Caco-2 (cell line): ENCODE data around the gene HS1BP3. TPM values are rescaled to one million over a fixed set of nuclear protein-coding genes. Genes with fewer than 3 reads are reported as not detected.
A peak's percentile ranks its signal among the peaks of the same experiment; 100 is the strongest.

Experiments used
- BruUV-seq: library from RNA; stranded (reverse); fragments of 400-500 nt; replicated peaks from 2 replicates; lab custom pipeline; 2021; lab: Mats Ljungman, UMichigan
- CTCF ChIA-PET: fragments of 300-600 bp; sonication (Branson Sonifier 250); formaldehyde crosslinking; loops from one replicate; lab custom pipeline; 2022; ENCODE audit warnings: antibody characterized with exemption; lab: Charles Lee
- POLR2A ChIA-PET: fragments of 300-600 bp; sonication (Branson Sonifier 250); formaldehyde crosslinking; loops from one replicate; lab custom pipeline; 2022; ENCODE audit warnings: antibody characterized with exemption; lab: Charles Lee
- DNase-seq, 2 experiments: peaks; one replicate each; pipeline versions ENCODE4 v3.0.0 to v3.0.0-alpha.2; 2020 to 2022
- H3K27me3 ChIP-seq: replicated peaks from 2 replicates; pipeline ENCODE4 v1.6.0; 2011; ENCODE audit warnings: low read length; ENCODE audit not compliant: control insufficient read depth, insufficient read depth
- H3K36me3 ChIP-seq: 2 replicates; pipeline ENCODE4 v1.5.1; 2011; ENCODE audit warnings: low read length; ENCODE audit not compliant: control insufficient read depth, insufficient read depth
- H3K4me1 ChIP-seq: fragments of 250-450 bp; sonication (Bioruptor Pico); 2 replicates; pipeline ENCODE4 v1.5.1; 2020; ENCODE audit warnings: mild to moderate bottlenecking
- H3K4me3 ChIP-seq: 2 replicates; pipeline ENCODE4 v1.5.1; 2011; ENCODE audit warnings: low read depth, mild to moderate bottlenecking, control low read depth, low read length
- H3K9me3 ChIP-seq: fragments of 250-450 bp; sonication (Bioruptor Pico); 2 replicates; pipeline ENCODE4 v1.5.1; 2020; ENCODE audit warnings: mild to moderate bottlenecking, moderate library complexity
- H3K27ac Mint-ChIP-seq: one replicate; pipeline ENCODE4 v1.8.0; 2022; ENCODE audit warnings: mixed read lengths; ENCODE audit not compliant: unreplicated experiment
- H3K27me3 Mint-ChIP-seq: one replicate; pipeline ENCODE4 v1.8.0; 2022; ENCODE audit warnings: mixed read lengths; ENCODE audit not compliant: insufficient read depth, unreplicated experiment
- H3K36me3 Mint-ChIP-seq: one replicate; pipeline ENCODE4 v1.8.0; 2022; ENCODE audit warnings: mild to moderate bottlenecking, mixed read lengths; ENCODE audit not compliant: insufficient read depth, unreplicated experiment
- H3K4me1 Mint-ChIP-seq: one replicate; pipeline ENCODE4 v1.8.0; 2022; ENCODE audit warnings: low read depth, mixed read lengths; ENCODE audit not compliant: unreplicated experiment
- H3K4me3 Mint-ChIP-seq: one replicate; pipeline ENCODE4 v1.8.0; 2022; ENCODE audit warnings: mild to moderate bottlenecking, moderate library complexity, mixed read lengths; ENCODE audit not compliant: unreplicated experiment
- H3K9me3 Mint-ChIP-seq: one replicate; pipeline ENCODE4 v1.8.0; 2022; ENCODE audit warnings: mixed read lengths; ENCODE audit not compliant: unreplicated experiment
- intact Hi-C: fragments of 100-400 bp; cut with micrococcal nuclease; formaldehyde crosslinking; loops from one replicate; pipeline ENCODE4 v1.10.0; 2022; ENCODE audit not compliant: unreplicated experiment
- total RNA-seq: library from RNA; stranded (reverse); gene quantifications from 2 replicates; pipeline ENCODE4 v1.2.3, GENCODE V29; 2022
- TF ChIP-seq, protein P1 (sequence below), 2 experiments: fragments of 200-600 bp in 1 of 2; IDR thresholded peaks; 1 replicate in 1 of 2; 2 replicates in 1 of 2; pipeline versions ENCODE4 v1.5.1 to v1.8.0; 2011 to 2022; ENCODE audit warnings: antibody characterized with exemption in 1 of 2, control low read depth in 1 of 2, inconsistent platforms in 1 of 2, low read depth in 1 of 2, low read length in 1 of 2, mild to moderate bottlenecking in 1 of 2, moderate library complexity in 1 of 2; ENCODE audit not compliant: insufficient read depth in 1 of 2, severe bottlenecking in 1 of 2, unreplicated experiment in 1 of 2

Gene HS1BP3
- total RNA-seq, 1 experiment from 2014 or later: 31.1 TPM

DNA sequence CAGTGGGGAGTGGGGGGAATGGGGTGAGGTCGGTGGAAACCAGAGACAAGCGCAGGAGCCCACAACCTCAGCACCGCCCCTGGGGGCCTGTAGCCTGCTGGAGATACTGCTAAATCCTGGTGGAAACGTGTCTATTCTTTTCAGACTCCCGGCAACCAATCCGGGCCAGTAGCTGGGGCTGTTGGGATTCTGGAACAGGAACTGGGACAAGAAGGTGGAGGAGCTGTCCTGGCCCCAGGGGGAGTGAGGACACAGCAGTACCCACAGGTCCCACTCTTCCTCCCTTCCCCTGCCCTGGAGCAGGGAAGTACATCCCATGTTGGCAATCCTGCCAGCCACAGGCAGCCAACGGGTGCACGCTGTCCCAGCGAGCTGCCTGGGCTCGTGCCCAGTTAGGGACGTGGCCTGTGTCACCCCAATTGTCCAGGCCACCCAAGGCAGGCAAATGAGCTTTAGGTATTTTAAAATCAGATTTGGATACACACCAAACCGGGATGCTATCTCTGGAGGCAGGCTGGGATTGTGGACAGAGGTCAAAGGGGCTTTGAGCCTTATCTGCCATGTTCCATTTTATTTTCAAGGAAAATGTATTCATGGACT lies 51.8 kb downstream of the HS1BP3 start:
- H3K36me3 ChIP-seq: no peaks in the 10 kb centered on the region
- ChIA-PET POLR2A (interaction anchor here (0.9 kb wide), 1 partner anchor 152 kb away, joined by 3 read pairs; the partner anchor contains the start of gene RHOB), CTCF (interaction anchor here (0.7 kb wide), 1 partner anchor 772 kb away, joined by 7 read pairs; no protein-coding TSS in a partner anchor)
- no peaks in the 10 kb centered on the region for H3K36me3 Mint-ChIP-seq
- H3K27me3 Mint-ChIP-seq: no peaks in the 10 kb centered on the region
- TF ChIP-seq, protein P1, sequence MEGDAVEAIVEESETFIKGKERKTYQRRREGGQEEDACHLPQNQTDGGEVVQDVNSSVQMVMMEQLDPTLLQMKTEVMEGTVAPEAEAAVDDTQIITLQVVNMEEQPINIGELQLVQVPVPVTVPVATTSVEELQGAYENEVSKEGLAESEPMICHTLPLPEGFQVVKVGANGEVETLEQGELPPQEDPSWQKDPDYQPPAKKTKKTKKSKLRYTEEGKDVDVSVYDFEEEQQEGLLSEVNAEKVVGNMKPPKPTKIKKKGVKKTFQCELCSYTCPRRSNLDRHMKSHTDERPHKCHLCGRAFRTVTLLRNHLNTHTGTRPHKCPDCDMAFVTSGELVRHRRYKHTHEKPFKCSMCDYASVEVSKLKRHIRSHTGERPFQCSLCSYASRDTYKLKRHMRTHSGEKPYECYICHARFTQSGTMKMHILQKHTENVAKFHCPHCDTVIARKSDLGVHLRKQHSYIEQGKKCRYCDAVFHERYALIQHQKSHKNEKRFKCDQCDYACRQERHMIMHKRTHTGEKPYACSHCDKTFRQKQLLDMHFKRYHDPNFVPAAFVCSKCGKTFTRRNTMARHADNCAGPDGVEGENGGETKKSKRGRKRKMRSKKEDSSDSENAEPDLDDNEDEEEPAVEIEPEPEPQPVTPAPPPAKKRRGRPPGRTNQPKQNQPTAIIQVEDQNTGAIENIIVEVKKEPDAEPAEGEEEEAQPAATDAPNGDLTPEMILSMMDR (IDR thresholded peaks at IDR 0.05; ENCODE audit: insufficient read depth in 1 of 2, low read depth in 1 of 2, low read length in 1 of 2, severe bottlenecking in 1 of 2, unreplicated experiment in 1 of 2): no peak
- no peak overlapping the region for H3K27ac Mint-ChIP-seq
- no TSS peak for BruUV-seq
- H3K9me3 Mint-ChIP-seq: no peaks in the 10 kb centered on the region
- peaks cover 35% of the 10 kb centered on the region for H3K4me1 ChIP-seq
- H3K4me3 Mint-ChIP-seq: no peak overlapping the region
- H3K4me3 ChIP-seq: no peak overlapping the region
- no peaks in the 10 kb centered on the region for H3K9me3 ChIP-seq
- intact Hi-C loops: no loop called here
- H3K27me3 ChIP-seq: no peaks in the 10 kb centered on the region
- peak in 1 of 2 experiments; percentile 25 for DNase-seq
- H3K4me1 Mint-ChIP-seq: peaks cover 21% of the 10 kb centered on the region

DNA sequence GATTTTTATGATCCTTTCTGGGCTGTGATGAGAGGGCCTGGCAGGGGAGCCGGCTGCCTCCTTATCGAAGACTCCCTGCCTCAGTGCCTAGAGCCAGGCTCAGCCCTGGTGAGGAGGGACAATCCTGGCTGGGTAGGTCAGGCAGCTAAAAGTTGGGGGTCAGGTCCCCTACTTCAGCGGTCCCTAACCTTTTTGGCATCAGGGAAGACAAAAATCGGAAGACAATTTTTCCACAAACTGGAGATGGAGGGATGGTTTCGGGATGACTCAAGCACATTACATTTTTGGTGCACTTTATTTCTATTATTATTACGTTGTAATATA lies 53.1 kb downstream of the HS1BP3 start:
- no TSS peak for BruUV-seq
- Histone ChIP-seq H3K4me1 (peaks cover 48% of the 10 kb centered on the region), H3K27me3 (no peaks in the 10 kb centered on the region), H3K4me3 (no peak overlapping the region), H3K36me3 (no peaks in the 10 kb centered on the region), H3K9me3 (no peaks in the 10 kb centered on the region)
- Mint-ChIP-seq H3K9me3 (no peaks in the 10 kb centered on the region), H3K27me3 (no peaks in the 10 kb centered on the region), H3K4me3 (no peak overlapping the region), H3K4me1 (peaks cover 32% of the 10 kb centered on the region), H3K27ac (no peak overlapping the region), H3K36me3 (no peaks in the 10 kb centered on the region)
- CTCF ChIA-PET: no interaction called here
- no peak for DNase-seq
- intact Hi-C loops: no loop called here
- POLR2A ChIA-PET: interaction anchor here (0.6 kb wide), 1 partner anchor 151 kb away, joined by 4 read pairs; the partner anchor contains the start of gene RHOB
- TF ChIP-seq, protein P1 (IDR thresholded peaks at IDR 0.05; ENCODE audit: insufficient read depth in 1 of 2, low read depth in 1 of 2, low read length in 1 of 2, severe bottlenecking in 1 of 2, unreplicated experiment in 1 of 2): no peak

GRCh38 chr2:20596973-20597859 lies 53.7 kb downstream of the HS1BP3 start:
- DNase-seq: peak; percentile 43 to 63
- ChIA-PET POLR2A (interaction anchor here (0.5 to 2.4 kb wide), 3 partner anchors 9 to 150 kb away, joined by 3 to 11 read pairs (median 4); partner anchors contain the start of gene RHOB), CTCF (no interaction called here)
- no peaks in the 10 kb centered on the region for H3K36me3 ChIP-seq
- peaks cover 52% of the 10 kb centered on the region for H3K4me1 ChIP-seq
- BruUV-seq: no TSS peak
- H3K4me3 ChIP-seq: no peak overlapping the region
- no peak overlapping the region for H3K4me3 Mint-ChIP-seq
- peak overlapping the region; percentile 53 for H3K27ac Mint-ChIP-seq
- H3K9me3 Mint-ChIP-seq: no peaks in the 10 kb centered on the region
- H3K9me3 ChIP-seq: no peaks in the 10 kb centered on the region
- H3K27me3 Mint-ChIP-seq: no peaks in the 10 kb centered on the region
- peaks cover 33% of the 10 kb centered on the region for H3K4me1 Mint-ChIP-seq
- intact Hi-C loops: no loop called here
- no peaks in the 10 kb centered on the region for H3K36me3 Mint-ChIP-seq
- TF ChIP-seq, protein P1 (IDR thresholded peaks at IDR 0.05; ENCODE audit: insufficient read depth in 1 of 2, low read depth in 1 of 2, low read length in 1 of 2, severe bottlenecking in 1 of 2, unreplicated experiment in 1 of 2): no peak
- no peaks in the 10 kb centered on the region for H3K27me3 ChIP-seq
